Smooth muscle cell (in vitro differentiated cells): ENCODE data around the gene ESRRA. TPM values are rescaled to one million over a fixed set of nuclear protein-coding genes. Genes with fewer than 3 reads are reported as not detected.

ENCODE experiments used
- DNase-seq: peaks from one replicate; lab custom pipeline; 2025; ENCODE audit not compliant: unreplicated experiment; lab: John Stamatoyannopoulos, UW
- H2AFZ ChIP-seq: fragments of 200-600 bp; sonication (generic); 2 replicates; pipeline ENCODE4 v1.6.0; 2016; ENCODE audit warnings: antibody characterized with exemption, low read depth, mild to moderate bottlenecking
- H3F3A ChIP-seq: fragments of 200-600 bp; sonication (generic); 2 replicates; pipeline ENCODE4 v1.6.0; 2017; ENCODE audit warnings: antibody characterized with exemption, low read depth
- H3K27ac ChIP-seq: fragments of 200-600 bp; sonication (generic); 2 replicates; pipeline ENCODE4 v1.5.1; 2016; ENCODE audit warnings: low read depth, mild to moderate bottlenecking
- H3K27me3 ChIP-seq: fragments of 200-600 bp; sonication (generic); 2 replicates; pipeline ENCODE4 v1.6.1; 2016; ENCODE audit warnings: low read depth, mild to moderate bottlenecking
- H3K36me3 ChIP-seq: fragments of 200-600 bp; sonication (generic); 2 replicates; pipeline ENCODE4 v1.5.1; 2016; ENCODE audit warnings: low read depth
- H3K4me1 ChIP-seq: fragments of 200-600 bp; sonication (generic); 2 replicates; pipeline ENCODE4 v1.5.1; 2016; ENCODE audit warnings: low read depth
- H3K4me2 ChIP-seq: fragments of 200-600 bp; sonication (generic); 2 replicates; pipeline ENCODE4 v1.6.0; 2016; ENCODE audit warnings: mild to moderate bottlenecking
- H3K4me3 ChIP-seq: fragments of 200-600 bp; sonication (generic); 2 replicates; pipeline ENCODE4 v1.5.1; 2016; ENCODE audit warnings: mild to moderate bottlenecking
- H3K79me2 ChIP-seq: fragments of 200-600 bp; sonication (generic); 2 replicates; pipeline ENCODE4 v1.6.0; 2016; ENCODE audit warnings: low read depth, mild to moderate bottlenecking
- H3K9ac ChIP-seq: fragments of 200-600 bp; sonication (generic); 2 replicates; pipeline ENCODE4 v1.6.0; 2016; ENCODE audit warnings: low read depth
- H3K9me3 ChIP-seq: fragments of 200-600 bp; sonication (generic); replicated peaks from 2 replicates; pipeline ENCODE4 v1.5.1; 2016; ENCODE audit warnings: low read depth
- H4K20me1 ChIP-seq: fragments of 200-600 bp; sonication (generic); 2 replicates; pipeline ENCODE4 v1.6.0; 2016; ENCODE audit warnings: low read depth
- CTCF ChIP-seq: fragments of 200-600 bp; sonication (generic); IDR thresholded peaks from 2 replicates; pipeline ENCODE4 v1.5.1; 2017; ENCODE audit warnings: borderline replicate concordance, mild to moderate bottlenecking, antibody characterized with exemption; ENCODE audit not compliant: insufficient read depth, poor library complexity, severe bottlenecking
- WGBS: methylation state at CpG from one replicate; pipeline ENCODE4 v1.1.7; 2016; ENCODE audit warnings: low lambda C conversion rate; 5-methylcytosine and 5-hydroxymethylcytosine counted together
- polyA plus RNA-seq: library from polyadenylated mRNA; unstranded; fragments of >200 nt; fragmentation: Nextera tagmentation; extraction: Ambion mirVana; gene quantifications from 2 replicates; pipeline ENCODE4 v1.2.1, GENCODE V29; 2016
- total RNA-seq: library from RNA; depleted of rRNA; stranded (reverse); fragments of >200 nt; gene quantifications from 2 replicates; pipeline ENCODE4 v1.2.3, GENCODE V29; 2014

Gene ESRRA
- total and polyA plus RNA-seq, 2 experiments from 2014 or later: 8.0 to 16.7 TPM

GRCh38 chr11:64296830-64297698, 8.3 kb upstream of the ESRRA start:
- Histone ChIP-seq H3K27me3 (peaks cover 86% of the 10 kb centered on the region), H3K9me3 (no peaks in the 10 kb centered on the region), H3K36me3 (no peaks in the 10 kb centered on the region), H3K79me2 (no peaks in the 10 kb centered on the region), H4K20me1 (peaks cover 11% of the 10 kb centered on the region), H3K9ac (no peak overlapping the region), H3K27ac (no peak overlapping the region), H3K4me1 (peaks cover 16% of the 10 kb centered on the region), H3K4me2 (no peak overlapping the region), H3K4me3 (no peak overlapping the region), H2AFZ (no peak overlapping the region), H3F3A (no peaks in the 10 kb centered on the region)
- WGBS: 45% methylated on average over 34 of the region's 34 CpGs
- no peak for DNase-seq
- no peak for TF ChIP-seq CTCF

- H3K4me2 ChIP-seq: no peak overlapping the region
- H3K79me2 ChIP-seq: no peaks in the 10 kb centered on the region
- peaks cover 12% of the 10 kb centered on the region for H3K4me1 ChIP-seq
- H2AFZ ChIP-seq: no peak overlapping the region
- H3K36me3 ChIP-seq: no peaks in the 10 kb centered on the region
- no peak for DNase-seq
- H3K4me3 ChIP-seq: no peak overlapping the region
- no peaks in the 10 kb centered on the region for H3K9me3 ChIP-seq
- H4K20me1 ChIP-seq: peaks cover 3% of the 10 kb centered on the region
- no peak overlapping the region for H3K27ac ChIP-seq
- H3K9ac ChIP-seq: no peak overlapping the region
- H3F3A ChIP-seq: no peaks in the 10 kb centered on the region
- peaks cover 79% of the 10 kb centered on the region for H3K27me3 ChIP-seq
- 86% methylated on average over 18 of the region's 18 CpGs for WGBS
- TF ChIP-seq CTCF: no peak
Measured at GRCh38 chr11:64297699-64298358, 7.5 kb upstream of the ESRRA start.

GRCh38 chr11:64298966-64299846, 6.1 kb upstream of the ESRRA start:
- Histone ChIP-seq H3K9ac (no peak overlapping the region), H3K9me3 (no peaks in the 10 kb centered on the region), H3K4me1 (peaks cover 12% of the 10 kb centered on the region), H3K79me2 (no peaks in the 10 kb centered on the region), H3F3A (no peaks in the 10 kb centered on the region), H2AFZ (no peak overlapping the region), H3K27ac (no peak overlapping the region), H3K4me2 (peak overlapping the region; percentile 77), H3K4me3 (peak overlapping the region; percentile 37), H3K36me3 (no peaks in the 10 kb centered on the region), H3K27me3 (peaks cover 65% of the 10 kb centered on the region), H4K20me1 (no peaks in the 10 kb centered on the region)
- TF ChIP-seq CTCF: no peak
- DNase-seq: no peak
- 10% methylated on average over 37 of the region's 60 CpGs for WGBS
